ENCODE measurements around the gene COMMD2.

Gene COMMD2

DNA sequence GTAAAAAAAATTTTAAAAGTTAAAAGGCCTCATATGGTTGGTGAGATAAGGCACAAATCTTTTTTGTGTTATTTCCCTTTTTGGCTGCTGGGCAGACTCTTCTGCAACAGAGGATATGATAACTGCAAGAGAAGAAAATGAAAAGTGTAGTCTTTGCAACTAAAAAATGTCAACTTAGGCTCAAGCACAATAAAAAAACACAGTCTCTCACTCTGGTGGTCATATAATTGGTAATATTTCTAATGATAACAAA is 15.4 kb downstream of the COMMD2 start:
- Histone ChIP-seq H3K9ac (ENCODE audit: low read depth, low read length) (no peak overlapping the region), H3K4me1 (ENCODE audit: insufficient read depth, low read length) (no peaks in the 10 kb centered on the region), H3K36me3 (ENCODE audit: insufficient read depth, low read length) (peaks cover 13% of the 10 kb centered on the region), H3K9me3 (ENCODE audit: control insufficient read depth, insufficient read depth, low read length) (no peaks in the 10 kb centered on the region)

DNA sequence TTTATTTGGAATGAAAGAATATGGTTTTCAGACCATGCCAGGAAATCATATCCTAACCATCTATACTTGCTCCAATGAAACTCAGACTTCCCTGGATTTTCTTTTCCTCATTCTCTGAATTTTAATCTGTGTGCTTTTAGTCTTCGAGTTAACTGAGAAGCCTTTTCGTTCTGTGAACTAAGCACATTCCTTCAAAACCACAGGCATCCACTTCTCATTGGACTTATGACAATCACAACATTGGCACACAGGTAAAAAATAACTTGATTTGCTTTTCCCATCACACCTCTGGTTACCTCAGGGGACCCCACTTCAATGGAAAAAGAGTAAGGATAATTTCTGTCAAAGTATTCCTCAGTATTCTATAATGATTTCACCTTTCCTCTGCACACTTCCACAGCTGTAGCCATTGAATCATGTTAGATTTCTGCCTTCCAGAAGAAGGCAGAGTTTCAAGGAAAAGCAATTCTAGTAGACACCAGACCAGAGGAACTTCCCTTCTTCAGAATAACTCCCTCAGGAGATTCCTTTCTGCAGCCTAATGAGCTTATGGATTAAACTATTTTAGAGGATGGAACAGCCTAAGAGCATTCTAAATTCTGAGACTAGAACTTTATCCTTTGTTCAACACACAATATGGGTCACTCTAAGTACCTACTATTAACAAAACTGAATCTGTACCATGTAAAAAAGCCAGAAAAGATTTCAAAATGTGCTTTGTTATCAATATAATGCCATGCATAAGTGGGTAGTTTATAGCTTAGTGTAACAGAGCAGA is 15.9 kb downstream of the COMMD2 start:
- peaks cover 12% of the 10 kb centered on the region for H3K36me3 ChIP-seq (ENCODE audit: insufficient read depth, low read length)
- H3K9me3 ChIP-seq (ENCODE audit: control insufficient read depth, insufficient read depth, low read length) = no peaks in the 10 kb centered on the region
- no peaks in the 10 kb centered on the region for H3K4me1 ChIP-seq (ENCODE audit: insufficient read depth, low read length)
- no peak overlapping the region for H3K9ac ChIP-seq (ENCODE audit: low read depth, low read length)

- Histone ChIP-seq H3K9ac (ENCODE audit: low read depth, low read length) (no peak overlapping the region), H3K9me3 (ENCODE audit: control insufficient read depth, insufficient read depth, low read length) (no peaks in the 10 kb centered on the region), H3K36me3 (ENCODE audit: insufficient read depth, low read length) (no peaks in the 10 kb centered on the region), H3K4me1 (ENCODE audit: insufficient read depth, low read length) (no peaks in the 10 kb centered on the region)
Observed at GRCh38 chr3:149732234-149732633, 20.1 kb downstream of the COMMD2 start.

DNA sequence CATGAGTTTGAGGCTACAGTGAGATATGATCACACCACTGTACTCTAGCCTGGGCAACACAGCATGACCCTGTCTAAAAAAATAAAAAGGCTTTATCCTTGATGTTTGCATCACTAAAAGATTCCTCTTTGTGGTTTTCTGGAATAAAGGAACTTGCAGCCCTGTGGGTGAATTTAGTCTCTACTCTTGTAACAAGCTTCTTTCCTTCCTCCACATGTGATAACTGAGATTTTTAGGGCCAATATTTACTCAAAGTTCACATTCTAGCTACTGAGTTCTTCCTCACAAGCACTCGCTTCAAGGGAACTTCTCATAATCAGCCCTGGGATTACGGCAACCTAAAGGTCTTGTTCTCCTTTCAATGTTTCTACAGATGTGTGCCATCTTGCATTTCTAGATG is 24.6 kb downstream of the COMMD2 start:
- no peaks in the 10 kb centered on the region for H3K36me3 ChIP-seq (ENCODE audit: insufficient read depth, low read length)
- H3K4me1 ChIP-seq (ENCODE audit: insufficient read depth, low read length) = no peaks in the 10 kb centered on the region
- H3K9ac ChIP-seq (ENCODE audit: low read depth, low read length) = no peak overlapping the region
- no peaks in the 10 kb centered on the region; the same call in 1 of the 2 replicates for H3K9me3 ChIP-seq (ENCODE audit: control insufficient read depth, insufficient read depth, low read length)

GRCh38 chr3:149726716-149727407 is 25.4 kb downstream of the COMMD2 start:
- no peaks in the 10 kb centered on the region for H3K4me1 ChIP-seq (ENCODE audit: insufficient read depth, low read length)
- no peaks in the 10 kb centered on the region; the same call in 1 of the 2 replicates for H3K9me3 ChIP-seq (ENCODE audit: control insufficient read depth, insufficient read depth, low read length)
- H3K9ac ChIP-seq (ENCODE audit: low read depth, low read length) = no peak overlapping the region
- H3K36me3 ChIP-seq (ENCODE audit: insufficient read depth, low read length) = no peaks in the 10 kb centered on the region

- H3K9ac ChIP-seq (ENCODE audit: low read depth, low read length) = no peak overlapping the region
- H3K4me1 ChIP-seq (ENCODE audit: insufficient read depth, low read length) = no peaks in the 10 kb centered on the region
- no peaks in the 10 kb centered on the region for H3K36me3 ChIP-seq (ENCODE audit: insufficient read depth, low read length)
- peaks cover 9% of the 10 kb centered on the region; the same call in 1 of the 2 replicates for H3K9me3 ChIP-seq (ENCODE audit: control insufficient read depth, insufficient read depth, low read length)
Observed at GRCh38 chr3:149723781-149724180, 28.5 kb downstream of the COMMD2 start.

GRCh38 chr3:149720918-149721317 is 31.4 kb downstream of the COMMD2 start:
- H3K9me3 ChIP-seq (ENCODE audit: control insufficient read depth, insufficient read depth, low read length) = peaks cover 9% of the 10 kb centered on the region; the same call in 1 of the 2 replicates
- H3K36me3 ChIP-seq (ENCODE audit: insufficient read depth, low read length) = no peaks in the 10 kb centered on the region
- no peak overlapping the region for H3K9ac ChIP-seq (ENCODE audit: low read depth, low read length)
- peaks cover 4% of the 10 kb centered on the region; the same call in 1 of the 2 replicates for H3K4me1 ChIP-seq (ENCODE audit: insufficient read depth, low read length)

GRCh38 chr3:149717391-149718056 is 34.8 kb downstream of the COMMD2 start:
- Histone ChIP-seq H3K36me3 (ENCODE audit: insufficient read depth, low read length) (no peaks in the 10 kb centered on the region), H3K9me3 (ENCODE audit: control insufficient read depth, insufficient read depth, low read length) (peaks cover 9% of the 10 kb centered on the region; the same call in 1 of the 2 replicates), H3K9ac (ENCODE audit: low read depth, low read length) (no peak overlapping the region), H3K4me1 (ENCODE audit: insufficient read depth, low read length) (peaks cover 4% of the 10 kb centered on the region; the same call in 1 of the 2 replicates)

DNA sequence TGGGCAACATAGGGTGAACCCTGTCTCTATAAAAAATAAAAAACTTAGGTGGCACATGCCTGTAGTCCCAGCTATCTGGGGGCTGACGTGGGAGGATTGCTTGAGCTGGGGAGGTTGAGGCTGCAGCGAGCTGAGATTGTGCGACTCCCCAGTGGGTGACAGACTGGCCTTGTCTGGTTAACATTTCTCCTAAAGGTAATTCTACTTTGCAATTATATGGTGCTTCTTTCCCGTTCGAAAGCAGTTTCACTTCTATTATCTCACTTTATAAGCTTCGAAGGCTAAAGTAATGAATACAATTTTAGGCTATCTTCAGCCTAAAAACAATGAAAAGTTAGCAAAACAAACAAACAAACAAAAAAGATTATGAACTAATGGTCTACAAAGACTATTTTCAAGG is 35.3 kb downstream of the COMMD2 start:
- H3K4me1 ChIP-seq (ENCODE audit: insufficient read depth, low read length) = peaks cover 4% of the 10 kb centered on the region; the same call in 1 of the 2 replicates
- H3K36me3 ChIP-seq (ENCODE audit: insufficient read depth, low read length) = no peaks in the 10 kb centered on the region
- H3K9me3 ChIP-seq (ENCODE audit: control insufficient read depth, insufficient read depth, low read length) = peaks cover 9% of the 10 kb centered on the region; the same call in 1 of the 2 replicates
- no peak overlapping the region for H3K9ac ChIP-seq (ENCODE audit: low read depth, low read length)

DNA sequence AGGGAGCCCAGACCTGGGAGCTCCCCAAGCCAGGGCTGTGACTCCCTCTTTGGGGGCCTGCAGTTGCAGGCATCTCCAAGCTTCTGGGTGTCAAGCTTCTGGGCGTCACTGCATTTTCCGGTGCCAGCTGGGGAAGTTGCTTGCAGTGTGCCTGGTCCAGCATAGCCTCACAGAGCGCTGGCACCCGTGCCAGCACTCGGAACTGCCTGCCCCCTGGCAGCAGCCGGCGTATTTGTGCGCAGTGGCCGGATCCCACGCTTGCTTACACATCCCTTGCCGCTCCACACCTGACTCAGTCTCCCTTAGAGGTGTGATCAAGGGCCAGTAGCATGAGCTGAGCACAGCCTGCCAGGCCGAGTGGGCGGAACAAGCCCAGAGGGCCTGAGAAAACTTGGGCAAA is 37.0 kb downstream of the COMMD2 start:
- no peaks in the 10 kb centered on the region for H3K9me3 ChIP-seq (ENCODE audit: control insufficient read depth, insufficient read depth, low read length)
- no peak overlapping the region for H3K9ac ChIP-seq (ENCODE audit: low read depth, low read length)
- H3K36me3 ChIP-seq (ENCODE audit: insufficient read depth, low read length) = no peaks in the 10 kb centered on the region
- H3K4me1 ChIP-seq (ENCODE audit: insufficient read depth, low read length) = peaks cover 4% of the 10 kb centered on the region; the same call in 1 of the 2 replicates

GRCh38 chr3:149713730-149714654 is 38.3 kb downstream of the COMMD2 start:
- peaks cover 4% of the 10 kb centered on the region; the same call in 1 of the 2 replicates for H3K4me1 ChIP-seq (ENCODE audit: insufficient read depth, low read length)
- H3K9me3 ChIP-seq (ENCODE audit: control insufficient read depth, insufficient read depth, low read length) = no peaks in the 10 kb centered on the region
- H3K36me3 ChIP-seq (ENCODE audit: insufficient read depth, low read length) = no peaks in the 10 kb centered on the region
- no peak overlapping the region for H3K9ac ChIP-seq (ENCODE audit: low read depth, low read length)

DNA sequence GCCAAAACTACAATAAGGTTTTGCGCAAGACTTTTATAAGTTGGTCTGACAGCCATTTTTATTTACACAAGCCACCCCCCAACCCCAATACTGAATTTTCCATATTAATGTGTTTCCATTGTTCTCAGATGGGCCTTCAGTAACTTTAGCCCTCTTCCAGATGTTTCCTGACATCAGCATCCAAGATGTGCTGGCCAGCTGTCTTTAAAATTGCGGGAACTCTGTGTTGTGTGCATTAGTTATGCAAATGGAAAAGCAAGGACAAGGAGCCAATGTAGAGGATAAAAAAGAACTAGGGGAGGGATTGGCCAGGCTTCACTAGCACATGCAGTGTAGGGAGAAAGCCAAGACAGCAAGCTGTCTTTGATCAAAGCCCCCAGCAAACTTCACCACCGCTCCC is 45.4 kb downstream of the COMMD2 start:
- H3K9me3 ChIP-seq (ENCODE audit: control insufficient read depth, insufficient read depth, low read length) = no peaks in the 10 kb centered on the region
- no peaks in the 10 kb centered on the region for H3K36me3 ChIP-seq (ENCODE audit: insufficient read depth, low read length)
- peaks cover 10% of the 10 kb centered on the region for H3K4me1 ChIP-seq (ENCODE audit: insufficient read depth, low read length)
- no peak overlapping the region for H3K9ac ChIP-seq (ENCODE audit: low read depth, low read length)

DNA sequence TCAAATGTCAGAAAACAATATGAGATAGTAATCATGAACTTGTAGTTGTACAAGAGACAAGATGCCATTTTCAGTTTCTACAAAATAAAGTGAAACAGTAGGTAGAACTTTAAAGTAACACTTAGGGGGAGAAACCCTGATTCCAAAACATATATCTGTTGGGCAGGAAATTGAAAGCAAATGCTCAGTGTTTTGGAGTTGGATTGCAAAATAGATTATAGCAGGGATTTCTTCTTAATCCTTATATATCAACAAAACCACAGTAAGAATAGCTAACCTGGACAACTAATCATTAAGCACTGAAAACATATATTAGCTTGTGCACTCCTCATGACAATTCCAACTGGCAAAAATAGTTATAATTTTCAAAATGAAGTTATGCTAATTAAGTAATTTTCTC is 46.9 kb downstream of the COMMD2 start:
- no peaks in the 10 kb centered on the region for H3K36me3 ChIP-seq (ENCODE audit: insufficient read depth, low read length)
- H3K4me1 ChIP-seq (ENCODE audit: insufficient read depth, low read length) = peaks cover 10% of the 10 kb centered on the region
- H3K9me3 ChIP-seq (ENCODE audit: control insufficient read depth, insufficient read depth, low read length) = no peaks in the 10 kb centered on the region
- no peak overlapping the region for H3K9ac ChIP-seq (ENCODE audit: low read depth, low read length)

DNA sequence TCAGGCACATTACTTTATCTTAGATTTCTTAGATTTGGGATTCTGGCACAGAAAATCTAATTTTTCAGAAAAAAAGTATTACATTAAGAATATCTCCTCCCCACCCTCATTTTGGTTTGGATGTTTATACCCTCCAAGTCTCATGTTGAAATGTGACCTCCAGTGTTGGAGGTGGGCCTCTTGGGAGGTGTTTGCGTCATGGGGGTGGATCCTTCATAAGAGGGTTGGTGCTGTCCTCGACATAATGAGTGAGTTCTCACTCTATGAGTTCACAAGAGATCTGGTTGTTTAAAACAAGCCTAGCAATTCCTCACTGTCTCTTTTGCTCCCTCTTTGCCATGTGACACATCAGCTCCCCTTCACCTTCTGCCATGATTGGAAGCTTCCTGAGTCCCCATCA is 48.8 kb downstream of the COMMD2 start:
- Histone ChIP-seq H3K4me1 (ENCODE audit: insufficient read depth, low read length) (peaks cover 10% of the 10 kb centered on the region), H3K9ac (ENCODE audit: low read depth, low read length) (no peak overlapping the region), H3K9me3 (ENCODE audit: control insufficient read depth, insufficient read depth, low read length) (peaks cover 3% of the 10 kb centered on the region), H3K36me3 (ENCODE audit: insufficient read depth, low read length) (no peaks in the 10 kb centered on the region)

All from ES-I3 (cell line).